Fibroblast of the aortic adventitia (primary cell): ENCODE data around the gene ZMAT5. TPM values are rescaled to one million over a fixed set of nuclear protein-coding genes. Genes with fewer than 3 reads are reported as not detected.

ENCODE experiments used
- DNase-seq: peaks from one replicate; pipeline ENCODE4 v3.0.0-alpha.2; 2010; ENCODE audit warnings: low read depth
- H3K4me3 ChIP-seq: 2 replicates; pipeline ENCODE4 v1.5.1; 2011; ENCODE audit warnings: low read depth, mild to moderate bottlenecking, control low read depth, low read length, moderate library complexity
- CTCF ChIP-seq: IDR thresholded peaks from 2 replicates; pipeline ENCODE4 v1.5.1; 2011; ENCODE audit warnings: mild to moderate bottlenecking, low read length, control low read depth, inconsistent platforms; ENCODE audit not compliant: insufficient read depth
- total RNA-seq: library from RNA; depleted of rRNA; stranded (reverse); fragments of >200 nt; gene quantifications from 2 replicates; pipeline ENCODE4 v1.2.3, GENCODE V29; 2012; ENCODE audit warnings: low replicate concordance

ZMAT5 gene
- total RNA-seq, 1 donor = 17.2 TPM

GRCh38 chr22:29739346-29739875 lies 27.4 kb downstream of the ZMAT5 start:
- TF ChIP-seq CTCF = no peak
- DNase-seq = no peak

GRCh38 chr22:29738118-29738815 lies 28.5 kb downstream of the ZMAT5 start:
- DNase-seq = no peak
- no peak for TF ChIP-seq CTCF
- H3K4me3 ChIP-seq = no peak overlapping the region

More at GRCh38 chr22:29739346-29739875, 27.4 kb downstream of the ZMAT5 start:
- H3K4me3 ChIP-seq = no peak overlapping the region

- peak; percentile 13 for DNase-seq
- no peak overlapping the region for H3K4me3 ChIP-seq
- TF ChIP-seq CTCF = no peak
These were observed 29.3 kb downstream of the ZMAT5 start for GRCh38 chr22:29737251-29738117.

- H3K4me3 ChIP-seq = no peak overlapping the region
- TF ChIP-seq CTCF = no peak
- DNase-seq = no peak
These were observed 31.4 kb downstream of the ZMAT5 start for GRCh38 chr22:29735416-29735815.

- H3K4me3 ChIP-seq = no peak overlapping the region
- TF ChIP-seq CTCF = no peak
- no peak for DNase-seq
These were observed 32.0 kb downstream of the ZMAT5 start for GRCh38 chr22:29734838-29735237.

- no peak for TF ChIP-seq CTCF
- no peak for DNase-seq
These were observed 32.4 kb downstream of the ZMAT5 start for GRCh38 chr22:29734406-29734805.

More at GRCh38 chr22:29734406-29734805, 32.4 kb downstream of the ZMAT5 start:
- H3K4me3 ChIP-seq = no peak overlapping the region
